CD4-positive, alpha-beta T cell treated with Interleukin-4 for 1 hour (primary cell): ENCODE measurements around the gene CDK17.
"Not testable (repeated sequence)": the region's sequence is repeated elsewhere in the genome, so short reads cannot be mapped to it uniquely, and the experiment has no call there.

ENCODE experiments used
- DNase-seq, 2 donors: peaks; one replicate each; pipeline ENCODE4 v3.0.0-alpha.2; 2020 to 2022

CDK17 gene

GRCh38 chr12:96352161-96352835 is 47.9 kb downstream of the CDK17 start:
- no peak for DNase-seq

GRCh38 chr12:96350982-96351381 is 49.3 kb downstream of the CDK17 start:
- peak in 1 of 2 donors; percentile 18 for DNase-seq

GRCh38 chr12:96347130-96347699 is 53.0 kb downstream of the CDK17 start:
- DNase-seq: no peak

- DNase-seq: not testable (repeated sequence)
These were observed 53.5 kb downstream of the CDK17 start for GRCh38 chr12:96346716-96347115.

GRCh38 chr12:96344124-96344695 is 56.0 kb downstream of the CDK17 start:
- no peak for DNase-seq

- peak in 1 of 2 donors; percentile 48 for DNase-seq
These were observed 56.8 kb downstream of the CDK17 start for GRCh38 chr12:96343347-96343954.

GRCh38 chr12:96339666-96340065 is 60.6 kb downstream of the CDK17 start:
- not testable (repeated sequence) for DNase-seq

GRCh38 chr12:96338852-96339471 is 61.3 kb downstream of the CDK17 start:
- DNase-seq: no peak

GRCh38 chr12:96337953-96338352 is 62.3 kb downstream of the CDK17 start:
- no peak for DNase-seq

GRCh38 chr12:96336489-96336888 is 63.8 kb downstream of the CDK17 start:
- DNase-seq: no peak

- peak in 1 of 2 donors; percentile 23 for DNase-seq
These were observed 65.0 kb downstream of the CDK17 start for GRCh38 chr12:96335270-96335669.

GRCh38 chr12:96334502-96334901 is 65.7 kb downstream of the CDK17 start:
- DNase-seq: no peak

- no peak for DNase-seq
These were observed 70.7 kb downstream of the CDK17 start for GRCh38 chr12:96329545-96329944.

- DNase-seq: no peak
These were observed 71.2 kb downstream of the CDK17 start for GRCh38 chr12:96329018-96329417.

- DNase-seq: no peak
These were observed 72.3 kb downstream of the CDK17 start for GRCh38 chr12:96327889-96328288.

GRCh38 chr12:96327346-96327745 is 72.9 kb downstream of the CDK17 start:
- DNase-seq: no peak

GRCh38 chr12:96326628-96327227 is 73.5 kb downstream of the CDK17 start:
- no peak for DNase-seq

GRCh38 chr12:96323906-96324305 is 76.3 kb downstream of the CDK17 start:
- DNase-seq: no peak

GRCh38 chr12:96322720-96323119 is 77.5 kb downstream of the CDK17 start:
- DNase-seq: no peak

- no peak for DNase-seq
These were observed 78.3 kb downstream of the CDK17 start for GRCh38 chr12:96321941-96322340.

- DNase-seq: not testable (repeated sequence)
These were observed 82.4 kb downstream of the CDK17 start for GRCh38 chr12:96317801-96318200.

GRCh38 chr12:96315741-96316481 is 84.3 kb downstream of the CDK17 start:
- DNase-seq: peak in 1 of 2 donors; percentile 53
